Body of pancreas (tissue), 4 donors: ENCODE results near the gene PGK2. TPM values are rescaled to one million over a fixed set of nuclear protein-coding genes. Genes with fewer than 3 reads are reported as not detected.

Experiments used
- ATAC-seq: fragments of 150-250 bp; one replicate; pipeline ENCODE4 v1.9.1; 2016
- DNase-seq, 4 donors: peaks; one replicate each; pipeline ENCODE4 v3.0.0-alpha.2; 2019
- H3K27ac ChIP-seq, 4 donors: fragments of 200-600 bp; sonication (generic); 1 replicate in 3 of 4; 2 replicates in 1 of 4; pipeline versions ENCODE4 v1.5.1 to v1.6.1; 2016 to 2019; ENCODE audit warnings: mild to moderate bottlenecking in 1 of 4, mixed read lengths in 1 of 4, moderate library complexity in 1 of 4
- H3K27me3 ChIP-seq, 2 donors: fragments of 200-600 bp; sonication (generic); one replicate each; pipeline ENCODE4 v1.6.0; 2016; ENCODE audit warnings: mild to moderate bottlenecking in 1 of 2
- H3K36me3 ChIP-seq, 2 donors: fragments of 200-600 bp; sonication (generic); replicated peaks in 1 of 2; 2 replicates each; pipeline ENCODE4 v1.5.1; 2016; ENCODE audit warnings: low read depth in 2 of 2; ENCODE audit not compliant: insufficient read depth in 1 of 2
- H3K4me1 ChIP-seq: fragments of 200-600 bp; sonication (generic); one replicate; pipeline ENCODE4 v1.6.0; 2016
- H3K4me3 ChIP-seq, 2 donors: fragments of 200-600 bp; sonication (generic); 1 replicate in 1 of 2; 2 replicates in 1 of 2; pipeline ENCODE4 v1.5.1; 2016 to 2019
- H3K9me3 ChIP-seq, 3 donors: fragments of 200-600 bp; sonication (generic); 1 replicate in 2 of 3; 2 replicates in 1 of 3; pipeline ENCODE4 v1.5.1; 2016
- CTCF ChIP-seq, 7 experiments: fragments of 450-650 bp in 4 of 7; fragments of 200-600 bp in 3 of 7; sonication (generic) in 3 of 7; IDR thresholded peaks; one replicate each; pipeline ENCODE4 v1.5.1; 2016 to 2019; ENCODE audit warnings: antibody characterized with exemption in 7 of 7
- POLR2A ChIP-seq, 3 donors: fragments of 450-650 bp; IDR thresholded peaks; one replicate each; pipeline ENCODE4 v1.6.1; 2016; ENCODE audit warnings: antibody characterized with exemption in 3 of 3, mild to moderate bottlenecking in 2 of 3
- WGBS, 2 donors: methylation state at CpG; one replicate each; pipeline ENCODE4 v1.1.5; 2017; 5-methylcytosine and 5-hydroxymethylcytosine counted together
- intact Hi-C: fragments of 100-400 bp; cut with DNase I; formaldehyde crosslinking; loops from one replicate; pipeline ENCODE4 v1.15.1; 2023
- total RNA-seq, 2 donors: library from RNA; depleted of rRNA; stranded (reverse); fragments of >200 nt; gene quantifications; one replicate each; pipeline ENCODE4 v1.1.0, GENCODE V29; 2016

The PGK2 gene
- total RNA-seq, 2 donors from 2014 or later, result not detected

DNA sequence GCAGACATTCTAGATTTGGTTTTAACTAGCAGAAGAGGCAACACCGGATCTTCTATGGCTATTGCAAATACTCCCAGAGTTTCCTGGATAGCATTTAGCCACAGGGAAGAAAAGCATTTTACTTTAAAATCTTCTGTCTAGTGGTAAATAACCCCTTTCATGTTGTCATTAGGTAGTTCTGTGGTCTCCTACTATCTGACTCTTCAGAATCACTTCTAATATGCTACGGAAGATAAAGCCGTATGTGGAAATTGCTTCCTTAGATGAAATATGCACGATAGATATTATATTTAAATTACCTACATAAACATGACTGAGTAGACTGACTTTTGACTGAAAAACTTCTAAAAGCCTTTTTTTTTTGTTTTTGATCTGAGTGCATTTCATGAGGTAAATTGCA is 43.7 kb downstream of the PGK2 start:
- Histone ChIP-seq H3K4me3 (no peak overlapping the region), H3K27ac (no peak overlapping the region), H3K9me3 (no peaks in the 10 kb centered on the region), H3K4me1 (no peaks in the 10 kb centered on the region), H3K36me3 (no peaks in the 10 kb centered on the region), H3K27me3 (no peaks in the 10 kb centered on the region)
- DNase-seq, result no peak
- no peak for ATAC-seq
- WGBS, 2 donors, result 74 to 84% methylated on average over 4 of the region's 4 CpGs
- TF ChIP-seq CTCF (IDR thresholded peaks at IDR 0.05) (no peak), POLR2A (IDR thresholded peaks at IDR 0.05) (no peak)
- intact Hi-C loops, result no loop called here

DNA sequence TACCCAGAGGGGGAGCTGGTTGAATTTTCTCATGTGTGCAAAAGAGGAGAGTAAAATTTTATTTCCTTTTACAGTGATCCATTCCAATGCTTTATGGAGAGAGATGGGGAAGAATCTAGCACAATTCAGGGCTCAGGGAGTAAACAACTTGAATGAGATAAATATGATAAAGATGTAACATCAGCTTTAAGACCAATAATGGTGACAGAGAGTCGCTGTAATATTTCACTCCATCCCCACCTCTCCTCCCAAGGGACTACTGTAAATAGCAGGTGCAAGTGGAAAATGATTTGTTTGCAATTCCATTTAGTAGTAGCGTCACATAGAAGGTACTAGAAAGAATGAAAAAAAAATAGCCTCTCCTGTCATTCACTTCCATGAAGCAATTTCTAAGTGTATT is 47.7 kb downstream of the PGK2 start:
- intact Hi-C loops, result no loop called here
- no peak for DNase-seq
- TF ChIP-seq CTCF (IDR thresholded peaks at IDR 0.05) (no peak), POLR2A (IDR thresholded peaks at IDR 0.05) (no peak)
- Histone ChIP-seq H3K4me1 (no peaks in the 10 kb centered on the region), H3K4me3 (no peak overlapping the region), H3K27me3 (no peaks in the 10 kb centered on the region), H3K9me3 (no peaks in the 10 kb centered on the region), H3K36me3 (no peaks in the 10 kb centered on the region), H3K27ac (no peak overlapping the region)
- ATAC-seq, result no peak
- WGBS, 2 donors, result 50 to 51% methylated on average over 2 of the region's 2 CpGs

DNA sequence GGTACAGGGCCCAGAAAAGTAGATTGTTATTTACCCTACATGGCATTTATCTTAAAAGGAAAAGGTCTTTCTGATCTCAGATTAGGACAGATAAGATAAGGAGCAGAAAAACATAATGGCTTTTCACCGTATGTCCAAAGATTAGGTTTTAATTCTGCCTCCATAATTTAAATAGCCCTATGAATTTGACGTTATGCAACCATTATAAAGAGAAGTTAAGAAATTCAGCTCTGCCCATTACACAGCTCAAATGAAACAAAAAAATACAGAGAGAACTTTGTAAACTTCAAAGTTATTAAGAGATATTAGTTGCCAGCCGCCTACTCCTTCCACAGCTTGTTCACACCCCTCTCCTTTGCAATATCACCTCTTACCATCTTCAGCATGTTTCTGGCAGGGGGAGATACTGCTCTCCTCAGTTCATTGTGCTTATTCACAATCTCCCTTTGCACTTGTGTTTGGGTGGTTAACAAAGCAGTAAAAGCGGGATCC is 51.0 kb downstream of the PGK2 start:
- Histone ChIP-seq H3K9me3 (no peaks in the 10 kb centered on the region), H3K4me3 (no peak overlapping the region), H3K27ac (no peak overlapping the region), H3K27me3 (no peaks in the 10 kb centered on the region), H3K36me3 (no peaks in the 10 kb centered on the region), H3K4me1 (no peaks in the 10 kb centered on the region)
- WGBS, 2 donors, result 40 to 44% methylated on average over 4 of the region's 4 CpGs
- ATAC-seq, result no peak
- DNase-seq, result no peak
- intact Hi-C loops, result no loop called here
- TF ChIP-seq POLR2A (IDR thresholded peaks at IDR 0.05) (no peak), CTCF (IDR thresholded peaks at IDR 0.05) (no peak)

Other genes with a start within 250 kb of the PGK2 start
- gene C6orf141, start 236.6 kb downstream of the PGK2 start, total RNA-seq, result 10 to 100 TPM; 11.4 to 20.8 TPM
- not detected for gene RHAG, start 150.4 kb downstream of the PGK2 start, total RNA-seq
- not detected for gene CRISP2, start 73.7 kb downstream of the PGK2 start, total RNA-seq
- 1 to 10 TPM in 1 of 2 donors, under 1 TPM in 1; 0.99 to 6.0 TPM for gene CRISP3, start 42.9 kb downstream of the PGK2 start, total RNA-seq
- gene CRISP1, start 79.2 kb upstream of the PGK2 start, total RNA-seq, result not detected
- gene DEFB114, start 176.9 kb upstream of the PGK2 start, total RNA-seq, result not detected
- not detected for gene DEFB113, start 182.3 kb upstream of the PGK2 start, total RNA-seq
- not detected for gene DEFB110, start 234.7 kb upstream of the PGK2 start, total RNA-seq